ENCODE measurements around the gene ANGPTL5.
A peak's percentile ranks its signal among the peaks of the same experiment; 100 is the strongest.

Gene ANGPTL5

GRCh38 chr11:101909087-101909486, 7.2 kb downstream of the ANGPTL5 start:
- TF ChIP-seq CTCF (conservative IDR thresholded peaks at IDR 0.05; ENCODE audit: control insufficient read depth, insufficient read depth, low read depth, low read length) = no peak
- DNase-seq (ENCODE audit: low read depth) = no peak
- no peak overlapping the region for H3K4me3 ChIP-seq (ENCODE audit: control insufficient read depth, low read depth, low read length)

- H3K4me3 ChIP-seq (ENCODE audit: control insufficient read depth, low read depth, low read length) = no peak overlapping the region
- DNase-seq (ENCODE audit: low read depth) = no peak
- TF ChIP-seq CTCF (conservative IDR thresholded peaks at IDR 0.05; ENCODE audit: control insufficient read depth, insufficient read depth, low read depth, low read length) = no peak
Observed at GRCh38 chr11:101907815-101908214, 8.5 kb downstream of the ANGPTL5 start.

- no peak overlapping the region for H3K4me3 ChIP-seq (ENCODE audit: control insufficient read depth, low read depth, low read length)
- no peak for DNase-seq (ENCODE audit: low read depth)
- no peak for TF ChIP-seq CTCF (conservative IDR thresholded peaks at IDR 0.05; ENCODE audit: control insufficient read depth, insufficient read depth, low read depth, low read length)
Observed at GRCh38 chr11:101894505-101894904, 21.8 kb downstream of the ANGPTL5 start.

- no peak overlapping the region for H3K4me3 ChIP-seq (ENCODE audit: control insufficient read depth, low read depth, low read length)
- no peak for TF ChIP-seq CTCF (conservative IDR thresholded peaks at IDR 0.05; ENCODE audit: control insufficient read depth, insufficient read depth, low read depth, low read length)
- no peak for DNase-seq (ENCODE audit: low read depth)
Observed at GRCh38 chr11:101889767-101890166, 26.6 kb downstream of the ANGPTL5 start.

GRCh38 chr11:101885631-101886030, 30.7 kb downstream of the ANGPTL5 start:
- DNase-seq (ENCODE audit: low read depth) = no peak
- H3K4me3 ChIP-seq (ENCODE audit: control insufficient read depth, low read depth, low read length) = no peak overlapping the region
- TF ChIP-seq CTCF (conservative IDR thresholded peaks at IDR 0.05; ENCODE audit: control insufficient read depth, insufficient read depth, low read depth, low read length) = no peak

- H3K4me3 ChIP-seq (ENCODE audit: control insufficient read depth, low read depth, low read length) = no peak overlapping the region
- peak; percentile 65 for DNase-seq (ENCODE audit: low read depth)
- no peak for TF ChIP-seq CTCF (conservative IDR thresholded peaks at IDR 0.05; ENCODE audit: control insufficient read depth, insufficient read depth, low read depth, low read length)
Observed at GRCh38 chr11:101881586-101881985, 34.7 kb downstream of the ANGPTL5 start.

GRCh38 chr11:101880222-101880621, 36.1 kb downstream of the ANGPTL5 start:
- DNase-seq (ENCODE audit: low read depth) = peak; percentile 82
- TF ChIP-seq CTCF (conservative IDR thresholded peaks at IDR 0.05; ENCODE audit: control insufficient read depth, insufficient read depth, low read depth, low read length) = peak; percentile 62
- H3K4me3 ChIP-seq (ENCODE audit: control insufficient read depth, low read depth, low read length) = no peak overlapping the region
